Spleen (tissue), 7 donors: ENCODE measurements around the gene ZNF778.
A peak's percentile ranks its signal among the peaks of the same experiment; 100 is the strongest.

Experiments used
- CTCF ChIP-seq, 11 experiments: fragments of 200-600 bp in 7 of 11; fragments of 450-650 bp in 4 of 11; sonication (generic) in 4 of 11; IDR thresholded peaks in 8 of 11; conservative IDR thresholded peaks in 3 of 11; 1 replicate in 7 of 11; 2 replicates in 4 of 11; pipeline versions ENCODE4 v1.4.0 to v1.8.0; 2016 to 2021; ENCODE audit warnings: antibody characterized with exemption in 11 of 11, inconsistent platforms in 4 of 11, mild to moderate bottlenecking in 1 of 11
- POLR2AphosphoS5 ChIP-seq, 3 donors: sonication (generic); formaldehyde crosslinking; IDR thresholded peaks; one replicate each; pipeline ENCODE4 v1.5.1; 2017; ENCODE audit warnings: antibody characterized with exemption in 3 of 3
- donor health status: DM: no; HTN: no; CAD: no; lungs with moderate emphysema.
- donor health status: DM: no; HTN: no; CAD: no.
- donor health status: DM: no; HTN: no; CAD: no.

- TF ChIP-seq CTCF (IDR thresholded peaks at IDR 0.05 in 8 of 11, conservative IDR thresholded peaks at IDR 0.05 in 3 of 11) (no peak), POLR2AphosphoS5 (IDR thresholded peaks at IDR 0.05) (peak in 1 of 3 donors; percentile 13)
These were observed 52.5 kb downstream of the ZNF778 start for GRCh38 chr16:89269805-89270665.
